Upper lobe of left lung (tissue), 6 donors: ENCODE results near the gene PAQR8. TPM values are rescaled to one million over a fixed set of nuclear protein-coding genes. Genes with fewer than 3 reads are reported as not detected.

Experiments
- ATAC-seq, 2 donors: fragments of 200-7000 bp; cut with Tn5 transposase; one replicate each; pipeline ENCODE4 v1.9.1; 2022; ENCODE audit warnings: mild to moderate bottlenecking in 2 of 2, moderate library complexity in 2 of 2; ENCODE audit not compliant: low FRiP score in 2 of 2
- DNase-seq, 2 donors: peaks; one replicate each; pipeline ENCODE4 v3.0.0-alpha.2; 2019 to 2020
- H3K27ac ChIP-seq, 4 donors: fragments of 200-600 bp; sonication (generic); one replicate each; pipeline ENCODE4 v1.5.1; 2016 to 2019
- H3K27me3 ChIP-seq, 4 donors: fragments of 200-600 bp; sonication (generic); one replicate each; pipeline ENCODE4 v1.5.1; 2017 to 2019
- H3K36me3 ChIP-seq, 4 donors: fragments of 200-600 bp; sonication (generic); one replicate each; pipeline ENCODE4 v1.5.1; 2016 to 2019
- H3K4me1 ChIP-seq, 4 donors: fragments of 200-600 bp; sonication (generic); one replicate each; pipeline ENCODE4 v1.5.1; 2018 to 2019
- H3K4me3 ChIP-seq, 4 donors: fragments of 200-600 bp; sonication (generic); one replicate each; pipeline ENCODE4 v1.5.1; 2017 to 2019; ENCODE audit warnings: mild to moderate bottlenecking in 2 of 4, moderate library complexity in 1 of 4
- H3K9me3 ChIP-seq, 4 donors: fragments of 200-600 bp; sonication (generic); one replicate each; pipeline ENCODE4 v1.5.1; 2018 to 2019
- EP300 ChIP-seq, 4 donors: sonication (generic); formaldehyde crosslinking; IDR thresholded peaks; one replicate each; pipeline ENCODE4 v1.5.1; 2017; ENCODE audit warnings: antibody characterized with exemption in 4 of 4, control low read depth in 2 of 4
- POLR2A ChIP-seq, 4 donors: fragments of 450-650 bp; IDR thresholded peaks; one replicate each; pipeline ENCODE4 v1.5.1; 2016 to 2017; ENCODE audit warnings: antibody characterized with exemption in 4 of 4, mild to moderate bottlenecking in 2 of 4
- POLR2AphosphoS5 ChIP-seq, 2 donors: sonication (generic); formaldehyde crosslinking; IDR thresholded peaks; one replicate each; pipeline ENCODE4 v1.5.1; 2017; ENCODE audit warnings: antibody characterized with exemption in 2 of 2
- WGBS, 2 donors: methylation state at CpG; one replicate each; pipeline ENCODE4 v1.1.5; 2017 to 2018; 5-methylcytosine and 5-hydroxymethylcytosine counted together
- total RNA-seq, 6 donors: library from RNA; depleted of rRNA in 4 of 6; stranded (reverse); fragments of >200 nt in 4 of 6; gene quantifications; one replicate each; pipeline versions ENCODE4 v1.1.0 to v1.2.1, GENCODE V29; 2016 to 2021
- TF ChIP-seq, protein P1 (sequence below), 6 experiments: fragments of 450-650 bp in 4 of 6; fragments of 200-600 bp in 2 of 6; sonication (generic) in 2 of 6; IDR thresholded peaks; one replicate each; pipeline ENCODE4 v1.5.1; 2016 to 2019; ENCODE audit warnings: antibody characterized with exemption in 6 of 6
- donor health status: DM: no; HTN: no; CAD: no; lungs with moderate emphysema.
- donor health status: DM: no; HTN: yes; CAD: no; lungs with severe emphysema.

PAQR8 gene, protein sequence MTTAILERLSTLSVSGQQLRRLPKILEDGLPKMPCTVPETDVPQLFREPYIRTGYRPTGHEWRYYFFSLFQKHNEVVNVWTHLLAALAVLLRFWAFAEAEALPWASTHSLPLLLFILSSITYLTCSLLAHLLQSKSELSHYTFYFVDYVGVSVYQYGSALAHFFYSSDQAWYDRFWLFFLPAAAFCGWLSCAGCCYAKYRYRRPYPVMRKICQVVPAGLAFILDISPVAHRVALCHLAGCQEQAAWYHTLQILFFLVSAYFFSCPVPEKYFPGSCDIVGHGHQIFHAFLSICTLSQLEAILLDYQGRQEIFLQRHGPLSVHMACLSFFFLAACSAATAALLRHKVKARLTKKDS
- 10 to 100 TPM in 3 of 6 donors, 1 to 10 TPM in 3; 3.4 to 21.6 (median 9.3) TPM for total RNA-seq

DNA sequence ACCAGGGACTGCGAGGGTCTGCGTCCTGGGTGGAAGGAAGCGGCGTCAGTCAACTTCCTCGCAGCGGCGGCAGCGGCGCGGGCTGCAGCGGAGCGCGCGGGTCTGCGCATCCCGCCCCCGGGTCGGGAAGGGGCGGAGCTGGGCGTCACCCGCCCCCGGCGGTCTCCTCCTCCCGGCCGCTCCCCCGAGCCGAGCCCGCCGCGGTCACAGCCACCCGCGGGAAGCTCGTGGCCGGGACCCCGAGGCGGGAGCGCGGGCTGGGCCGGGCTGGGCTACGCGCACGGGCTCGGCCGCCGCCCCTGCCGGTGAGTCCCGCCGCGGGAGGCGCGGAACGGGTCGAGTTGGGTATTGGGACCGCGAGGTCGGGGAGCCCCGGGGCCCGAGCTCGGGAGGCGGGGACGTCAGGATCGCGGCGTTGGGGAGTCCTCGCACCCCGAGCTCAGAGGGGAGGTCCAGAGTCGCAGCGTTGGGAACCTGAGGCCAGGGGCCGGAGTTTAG, at the start of gene PAQR8:
Gene PAQR8 (plus strand): TSS at position 207 of the 498 bp plus-strand sequence. CDS start 41,063 bp downstream, outside the sequence.
- peak; percentile 86 to 99 for ATAC-seq
- Histone ChIP-seq H3K4me3 (peak within 1 kb of the TSS; percentile 43 to 99 (median 85)), H3K4me1 (peaks cover 4 to 25% (median 14%) of the 10 kb centered on the region in 4 donors), H3K9me3 (no peaks in the 10 kb centered on the region), H3K27me3 (no peaks in the 10 kb centered on the region), H3K36me3 (no peaks in the 10 kb centered on the region), H3K27ac (peak within 1 kb of the TSS; percentile 56 to 88 (median 78))
- WGBS, 2 donors = 0 to 1% methylated on average over 3 to 35 of the region's 69 CpGs
- TF ChIP-seq POLR2A (IDR thresholded peaks at IDR 0.05) (peak in 2 of 4 donors; percentile 62 to 84), EP300 (IDR thresholded peaks at IDR 0.05) (no peak), POLR2AphosphoS5 (IDR thresholded peaks at IDR 0.05) (peak; percentile 57 to 71)
- TF ChIP-seq, protein P1, sequence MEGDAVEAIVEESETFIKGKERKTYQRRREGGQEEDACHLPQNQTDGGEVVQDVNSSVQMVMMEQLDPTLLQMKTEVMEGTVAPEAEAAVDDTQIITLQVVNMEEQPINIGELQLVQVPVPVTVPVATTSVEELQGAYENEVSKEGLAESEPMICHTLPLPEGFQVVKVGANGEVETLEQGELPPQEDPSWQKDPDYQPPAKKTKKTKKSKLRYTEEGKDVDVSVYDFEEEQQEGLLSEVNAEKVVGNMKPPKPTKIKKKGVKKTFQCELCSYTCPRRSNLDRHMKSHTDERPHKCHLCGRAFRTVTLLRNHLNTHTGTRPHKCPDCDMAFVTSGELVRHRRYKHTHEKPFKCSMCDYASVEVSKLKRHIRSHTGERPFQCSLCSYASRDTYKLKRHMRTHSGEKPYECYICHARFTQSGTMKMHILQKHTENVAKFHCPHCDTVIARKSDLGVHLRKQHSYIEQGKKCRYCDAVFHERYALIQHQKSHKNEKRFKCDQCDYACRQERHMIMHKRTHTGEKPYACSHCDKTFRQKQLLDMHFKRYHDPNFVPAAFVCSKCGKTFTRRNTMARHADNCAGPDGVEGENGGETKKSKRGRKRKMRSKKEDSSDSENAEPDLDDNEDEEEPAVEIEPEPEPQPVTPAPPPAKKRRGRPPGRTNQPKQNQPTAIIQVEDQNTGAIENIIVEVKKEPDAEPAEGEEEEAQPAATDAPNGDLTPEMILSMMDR (IDR thresholded peaks at IDR 0.05) = peak in 3 of 6 experiments; percentile 4 to 57 (median 41)
- DNase-seq = peak; percentile 84 to 96

DNA sequence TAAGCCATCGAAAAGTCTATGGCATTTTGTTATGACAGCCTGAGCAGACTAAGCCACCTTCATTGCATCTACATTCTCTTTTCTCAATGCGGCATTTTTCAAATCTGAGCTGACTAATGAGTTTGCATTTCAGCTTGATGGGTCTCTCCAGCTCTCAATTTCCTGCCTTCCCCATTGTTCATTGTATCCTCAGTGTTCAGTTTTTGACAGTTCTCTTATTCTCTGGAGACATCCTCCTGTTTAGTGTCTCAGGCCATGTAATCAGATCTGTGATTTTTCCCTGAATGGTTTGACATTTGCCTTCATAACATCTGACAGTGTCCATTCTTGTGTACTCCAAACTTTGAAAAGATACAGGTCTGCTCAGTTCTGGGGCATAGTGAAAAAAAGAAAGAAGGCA, 49.5 kb upstream of the PAQR8 start:
- TF ChIP-seq EP300 (IDR thresholded peaks at IDR 0.05) (no peak), POLR2AphosphoS5 (IDR thresholded peaks at IDR 0.05) (no peak), POLR2A (IDR thresholded peaks at IDR 0.05) (no peak)
- TF ChIP-seq, protein P1 (IDR thresholded peaks at IDR 0.05) = no peak
- no peak for ATAC-seq
- Histone ChIP-seq H3K27me3 (no peaks in the 10 kb centered on the region), H3K36me3 (no peaks in the 10 kb centered on the region), H3K4me3 (no peak overlapping the region), H3K9me3 (no peaks in the 10 kb centered on the region), H3K27ac (no peak overlapping the region), H3K4me1 (peaks cover 0 to 10% (median 7%) of the 10 kb centered on the region in 4 donors)
- WGBS, 2 donors = 72 to 87% methylated on average over 2 of the region's 2 CpGs
- DNase-seq = no peak

DNA sequence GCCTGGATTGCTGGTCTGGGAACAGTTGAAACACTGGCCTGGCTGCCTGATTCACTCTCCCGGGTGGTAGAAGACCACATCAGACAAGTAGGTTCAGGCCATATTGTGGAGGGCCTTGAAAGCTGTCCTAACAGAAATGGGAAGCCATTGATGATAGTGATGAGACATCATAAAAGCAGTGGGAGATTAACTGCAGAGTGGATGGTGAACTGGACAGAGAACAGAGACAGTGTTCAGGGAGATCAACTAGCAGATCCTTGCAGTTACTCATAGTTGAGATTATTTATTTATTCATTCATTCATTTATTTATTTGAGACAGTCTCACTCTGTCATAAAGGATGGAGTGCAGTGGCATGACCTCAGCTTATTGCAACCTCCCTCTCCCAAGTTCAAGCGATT, 47.2 kb upstream of the PAQR8 start:
- H3K4me1 ChIP-seq = peaks cover 0 to 7% (median 5%) of the 10 kb centered on the region in 4 donors
- DNase-seq = no peak
- H3K9me3 ChIP-seq = no peaks in the 10 kb centered on the region
- H3K36me3 ChIP-seq = no peaks in the 10 kb centered on the region
- no peak overlapping the region for H3K4me3 ChIP-seq
- H3K27ac ChIP-seq = no peak overlapping the region
- 85 to 93% methylated on average over 2 of the region's 2 CpGs for WGBS, 2 donors
- no peaks in the 10 kb centered on the region for H3K27me3 ChIP-seq
- TF ChIP-seq POLR2AphosphoS5 (IDR thresholded peaks at IDR 0.05) = no peak
- TF ChIP-seq, protein P1 (IDR thresholded peaks at IDR 0.05) = no peak
- no peak for ATAC-seq

DNA sequence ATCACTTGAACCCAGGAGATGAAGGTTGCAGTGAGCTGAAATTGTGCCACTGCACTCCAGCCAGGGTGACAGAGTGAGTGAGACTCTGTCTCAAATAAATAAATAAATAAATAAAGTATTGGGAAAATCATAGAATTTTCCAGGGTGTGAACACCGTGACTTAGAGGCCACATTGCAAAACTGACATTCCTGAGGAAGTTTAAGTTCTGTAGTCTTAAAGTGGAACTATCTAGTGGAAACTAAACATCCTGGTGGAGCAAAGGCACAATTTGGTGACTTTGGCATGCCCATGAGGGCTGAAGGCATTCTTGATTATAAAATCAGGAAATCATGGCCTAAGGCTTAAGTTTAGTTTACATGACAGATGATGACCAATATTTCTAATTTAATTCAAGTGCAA, 44.7 kb upstream of the PAQR8 start:
- 35 to 54% methylated on average over 1 of the region's 1 CpG for WGBS, 2 donors
- H3K27me3 ChIP-seq = no peaks in the 10 kb centered on the region
- DNase-seq (no peak), ATAC-seq (no peak)
- H3K4me1 ChIP-seq = peaks cover 0 to 7% (median 5%) of the 10 kb centered on the region in 4 donors
- no peak overlapping the region for H3K4me3 ChIP-seq
- H3K9me3 ChIP-seq = no peaks in the 10 kb centered on the region
- H3K27ac ChIP-seq = no peak overlapping the region
- H3K36me3 ChIP-seq = no peaks in the 10 kb centered on the region
- TF ChIP-seq, protein P1 (IDR thresholded peaks at IDR 0.05) = no peak
